Stimulated activated CD8-positive, alpha-beta memory T cell treated with anti-CD3 and anti-CD28 coated beads, Interleukin-7, amount 100 ng/mL, for 1 hour (primary cell): Measurements from ENCODE around the gene EHF.

Experiments used
- DNase-seq, 2 donors: peaks; one replicate each; pipeline ENCODE4 v3.0.0-alpha.2; 2020; ENCODE audit warnings: low read depth in 2 of 2

EHF gene

GRCh38 chr11:34601609-34602008, 19.3 kb upstream of the EHF start:
- DNase-seq, result no peak

- no peak for DNase-seq
These were observed 18.6 kb upstream of the EHF start for GRCh38 chr11:34602245-34602644.

GRCh38 chr11:34603129-34604001, 17.5 kb upstream of the EHF start:
- no peak for DNase-seq

- DNase-seq, result no peak
These were observed 16.7 kb upstream of the EHF start for GRCh38 chr11:34604145-34604544.

- DNase-seq, result no peak
These were observed 16.0 kb upstream of the EHF start for GRCh38 chr11:34604911-34605310.

GRCh38 chr11:34605481-34606325, 15.2 kb upstream of the EHF start:
- DNase-seq, result no peak

GRCh38 chr11:34606326-34607120, 14.4 kb upstream of the EHF start:
- DNase-seq, result no peak

- DNase-seq, result no peak
These were observed 11.6 kb upstream of the EHF start for GRCh38 chr11:34609187-34609751.

GRCh38 chr11:34609850-34610249, 11.0 kb upstream of the EHF start:
- no peak for DNase-seq

- DNase-seq, result no peak
These were observed 10.4 kb upstream of the EHF start for GRCh38 chr11:34610324-34611041.

- DNase-seq, result no peak
These were observed 7.9 kb upstream of the EHF start for GRCh38 chr11:34613015-34613414.

GRCh38 chr11:34613552-34614056, 7.3 kb upstream of the EHF start:
- no peak for DNase-seq

GRCh38 chr11:34614344-34615104, 6.4 kb upstream of the EHF start:
- DNase-seq, result no peak

- no peak for DNase-seq
These were observed 4.8 kb upstream of the EHF start for GRCh38 chr11:34616086-34616485.

GRCh38 chr11:34616830-34617504, 3.9 kb upstream of the EHF start:
- DNase-seq, result no peak

- no peak for DNase-seq
These were observed 2.5 kb upstream of the EHF start for GRCh38 chr11:34618406-34618805.

GRCh38 chr11:34619062-34619516, 1.8 kb upstream of the EHF start:
- no peak for DNase-seq

GRCh38 chr11:34620202-34620601, 691 bp upstream of the EHF start:
- DNase-seq, result no peak

- DNase-seq, result no peak
These were observed 983 bp downstream of the EHF start for GRCh38 chr11:34621876-34622275.
